Lower leg skin (tissue), 3 donors: ENCODE measurements around the gene CCDC85C.

Source experiments
- CTCF ChIP-seq, 3 donors: fragments of 450-650 bp; IDR thresholded peaks; one replicate each; pipeline ENCODE4 v1.5.1; 2016; ENCODE audit warnings: antibody characterized with exemption in 3 of 3, mild to moderate bottlenecking in 3 of 3, moderate library complexity in 2 of 3
- POLR2A ChIP-seq, 2 donors: fragments of 450-650 bp; IDR thresholded peaks; one replicate each; pipeline ENCODE4 v1.6.1; 2016 to 2017; ENCODE audit warnings: antibody characterized with exemption in 2 of 2, mild to moderate bottlenecking in 1 of 2, moderate library complexity in 1 of 2

GRCh38 chr14:99538275-99538674 lies 65.7 kb downstream of the CCDC85C start:
- TF ChIP-seq CTCF (IDR thresholded peaks at IDR 0.05): no peak
- no peak for TF ChIP-seq POLR2A (IDR thresholded peaks at IDR 0.05)
